ENCODE data around the gene TEP1. TPM values are rescaled to one million over a fixed set of nuclear protein-coding genes. Genes with fewer than 3 reads are reported as not detected.

Gene TEP1
- total RNA-seq, 1 donor from 2014 or later: 37.1 TPM

GRCh38 chr14:20434701-20435581 is 21.6 kb upstream of the TEP1 start:
- no peak for DNase-seq (ENCODE audit: low spot score)

DNA sequence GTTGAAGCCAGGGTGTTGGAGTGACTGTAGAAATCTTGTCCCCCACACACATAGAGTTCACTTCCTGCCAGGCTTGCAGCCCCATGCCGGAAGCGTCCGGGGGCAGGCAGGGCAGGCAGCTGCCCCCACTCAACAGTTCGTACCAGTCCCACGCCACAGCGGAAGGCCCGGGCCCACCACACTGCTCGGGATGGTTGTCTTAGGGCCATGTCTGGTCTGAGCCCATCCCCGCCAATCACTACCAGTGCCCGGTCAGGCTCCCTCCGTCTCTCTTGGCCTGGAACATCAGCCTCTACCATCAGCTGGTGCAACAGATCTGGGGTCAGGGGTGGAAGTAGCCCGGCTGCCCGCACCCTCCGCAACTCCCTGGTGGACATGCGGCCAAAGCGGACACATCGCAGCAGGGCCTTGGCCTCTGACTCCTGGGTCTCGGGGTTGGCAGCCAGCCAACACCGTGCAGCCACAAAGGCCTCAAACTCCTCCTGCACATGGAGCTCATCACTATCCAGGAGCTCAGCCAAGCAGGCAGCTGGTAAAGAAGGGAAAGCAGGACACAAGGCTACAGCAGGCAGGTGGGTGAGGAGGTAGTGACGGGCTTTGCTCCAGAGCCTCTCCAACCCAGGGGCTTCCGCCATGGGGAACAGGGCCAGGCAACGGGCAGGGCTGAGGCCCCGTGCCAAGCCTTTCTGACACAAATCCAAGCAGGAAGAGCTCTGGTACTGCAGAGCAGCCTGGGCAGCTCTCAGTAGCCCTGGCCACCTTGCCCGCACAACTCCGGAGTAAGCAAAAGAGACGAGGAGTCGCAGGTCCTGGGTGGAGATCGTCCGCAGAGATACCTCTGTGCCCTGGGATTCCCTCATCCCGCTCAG is 16.7 kb upstream of the TEP1 start:
- DNase-seq (ENCODE audit: low spot score): no peak

GRCh38 chr14:20428802-20429201 is 15.5 kb upstream of the TEP1 start:
- DNase-seq (ENCODE audit: low spot score): no peak

DNA sequence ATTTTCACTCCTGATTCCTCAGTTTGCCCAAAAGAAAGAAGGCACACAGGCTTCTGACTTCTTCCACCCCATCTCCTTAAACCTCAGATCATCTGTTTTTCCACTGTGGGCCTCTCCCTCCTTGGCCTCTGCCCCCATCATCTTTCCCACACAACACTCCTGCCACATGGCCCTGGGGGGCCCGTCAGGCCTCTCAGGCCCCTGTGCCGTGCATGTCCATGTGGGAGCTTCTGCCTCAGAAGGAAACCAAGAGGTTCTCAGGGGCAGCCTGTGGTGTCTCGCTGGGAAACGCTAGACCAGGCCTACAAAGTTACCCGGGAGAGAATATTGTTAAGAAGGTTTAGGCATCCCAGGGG is 14.7 kb upstream of the TEP1 start:
- DNase-seq (ENCODE audit: low spot score): no peak

- DNase-seq (ENCODE audit: low spot score): no peak
These were observed 14.1 kb upstream of the TEP1 start for GRCh38 chr14:20427231-20428009.

GRCh38 chr14:20424851-20425250 is 11.6 kb upstream of the TEP1 start:
- no peak for DNase-seq (ENCODE audit: low spot score)

DNA sequence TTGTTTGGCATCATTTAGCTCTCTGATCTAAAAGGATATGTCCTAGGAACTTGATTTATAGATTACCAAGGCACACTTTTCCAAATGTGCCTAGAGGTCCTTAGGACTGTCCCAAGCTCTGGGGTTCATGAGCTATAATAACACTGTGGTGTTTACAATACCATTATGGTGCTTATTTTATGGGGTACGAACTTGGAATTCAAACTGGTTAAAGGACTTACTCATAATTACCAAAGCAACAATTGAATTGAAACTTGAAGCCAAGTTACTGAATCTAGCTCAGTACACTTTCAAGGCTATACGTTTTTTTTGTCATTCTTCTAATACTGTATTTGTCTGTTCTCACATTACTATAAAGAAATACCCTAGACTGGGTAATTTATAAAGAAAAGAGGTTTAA is 9.6 kb upstream of the TEP1 start:
- DNase-seq (ENCODE audit: low spot score): no peak

DNA sequence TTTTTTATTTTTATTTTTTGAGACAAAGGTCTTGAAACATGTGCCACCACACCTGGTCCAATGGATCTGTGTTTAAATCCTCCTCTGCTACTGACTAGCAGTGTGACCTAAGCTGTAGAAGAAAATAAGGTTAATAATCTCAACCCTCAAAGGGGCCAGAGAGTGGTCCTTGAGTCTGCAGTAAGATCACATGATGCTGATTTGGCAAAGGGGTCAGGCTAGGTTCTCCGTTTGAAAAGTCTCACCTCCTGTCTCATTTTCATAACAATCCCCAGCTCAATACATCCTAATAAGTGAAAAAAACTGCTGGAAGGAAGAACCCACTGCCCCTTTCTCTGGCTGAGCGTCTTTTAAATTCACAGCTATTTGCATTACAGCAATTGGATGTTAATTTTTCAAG is 8.0 kb upstream of the TEP1 start:
- no peak for DNase-seq (ENCODE audit: low spot score)

DNA sequence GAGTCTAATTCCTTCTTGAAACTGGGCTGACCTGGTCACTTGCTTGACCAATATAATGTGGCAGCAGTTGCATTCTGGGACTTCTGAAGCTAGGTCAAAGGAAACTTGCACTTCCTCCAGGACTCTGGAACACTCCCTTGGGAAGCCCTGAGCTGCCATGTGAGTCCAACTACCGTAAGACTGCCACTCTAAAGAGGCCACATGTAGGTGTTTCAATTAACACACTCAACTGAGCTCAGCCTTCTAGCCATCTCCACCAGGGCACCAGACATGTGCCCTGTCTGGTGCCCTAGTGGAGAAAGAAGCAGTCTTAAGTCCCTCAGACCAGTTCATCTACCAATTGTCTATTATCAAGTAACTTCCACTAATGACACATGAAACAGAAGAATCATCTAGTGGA is 6.1 kb upstream of the TEP1 start:
- no peak for DNase-seq (ENCODE audit: low spot score)

DNA sequence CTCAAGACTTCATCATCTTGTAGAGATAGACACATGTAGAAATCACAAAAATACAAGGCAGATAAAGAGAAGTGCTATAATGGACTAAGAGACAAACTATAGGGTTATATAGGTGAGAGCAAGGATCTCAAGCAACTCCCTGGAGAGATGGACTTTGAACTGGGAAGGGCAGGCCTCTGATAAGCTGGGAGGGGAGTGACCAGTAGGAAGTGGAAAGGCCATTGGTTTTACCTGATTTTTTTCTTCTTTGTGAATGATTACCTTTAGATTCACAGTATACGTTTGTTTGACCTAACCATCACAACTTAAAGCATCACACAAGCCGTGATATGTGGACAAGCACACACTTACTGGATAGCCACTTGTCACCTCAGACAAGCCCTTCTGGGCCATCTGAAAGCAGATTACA is 5.2 kb upstream of the TEP1 start:
- no peak for DNase-seq (ENCODE audit: low spot score)

- DNase-seq (ENCODE audit: low spot score): no peak
These were observed 4.2 kb upstream of the TEP1 start for GRCh38 chr14:20417250-20418186.

GRCh38 chr14:20416223-20416622 is 2.9 kb upstream of the TEP1 start:
- DNase-seq (ENCODE audit: low spot score): no peak

- DNase-seq (ENCODE audit: low spot score): no peak
These were observed 2.5 kb upstream of the TEP1 start for GRCh38 chr14:20415782-20416206.

DNA sequence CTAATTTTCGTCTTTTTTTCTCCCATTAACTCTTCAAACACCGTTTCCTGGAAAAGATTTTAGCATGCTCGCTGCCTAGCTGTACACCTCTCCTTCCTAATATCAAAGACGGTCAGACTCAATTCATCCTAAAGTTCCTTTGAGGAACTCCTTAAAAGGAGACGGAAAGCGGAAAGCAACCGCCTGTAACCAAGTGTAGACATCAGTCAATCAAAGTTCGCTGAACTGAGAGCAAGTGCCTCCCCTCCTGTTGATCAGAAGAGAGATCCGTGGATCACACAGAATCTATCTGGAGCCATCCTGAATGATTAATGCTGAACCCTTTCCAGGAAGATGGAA is 412 bp upstream of the TEP1 start:
- DNase-seq (ENCODE audit: low spot score): no peak

DNA sequence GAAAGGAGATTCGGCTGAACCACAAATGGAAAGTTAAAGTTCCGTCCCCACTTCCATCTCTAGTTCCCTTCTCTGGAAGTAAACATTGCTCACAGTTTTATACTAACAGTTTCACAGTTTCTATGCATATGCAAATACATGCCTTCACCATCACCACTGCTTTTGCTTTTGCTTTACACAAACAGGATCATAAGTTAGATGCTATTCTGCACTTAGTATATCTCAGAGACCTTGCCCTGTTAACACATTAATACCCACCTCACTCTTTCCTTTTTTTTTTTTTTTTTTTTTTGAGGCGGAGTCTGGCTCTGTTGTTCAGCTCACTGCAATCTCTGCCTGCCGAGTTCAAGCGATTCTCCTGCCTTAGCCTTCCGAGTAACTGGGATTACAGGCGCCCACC is 890 bp downstream of the TEP1 start:
- no peak for DNase-seq (ENCODE audit: low spot score)

DNA sequence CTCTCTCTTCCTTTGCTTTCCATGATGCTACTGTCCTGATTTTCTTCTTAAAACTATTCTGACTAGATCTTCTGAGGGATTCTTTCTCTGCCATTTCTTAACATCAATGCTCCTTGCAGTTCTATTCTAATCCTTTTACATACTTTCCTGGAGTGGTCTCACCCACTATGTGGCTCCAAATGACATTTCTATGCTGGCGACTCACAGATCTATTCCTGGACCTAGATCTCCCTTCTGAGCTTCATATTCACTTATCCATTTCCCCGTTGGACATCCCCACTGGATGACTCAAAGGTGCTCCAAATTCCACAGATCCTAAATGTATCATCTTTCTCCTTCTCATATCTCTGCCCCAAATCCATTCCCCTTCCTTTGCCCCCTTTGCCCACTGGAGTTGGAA is 4.1 kb downstream of the TEP1 start:
- no peak for DNase-seq (ENCODE audit: low spot score)

GRCh38 chr14:20403521-20403920 is 9.8 kb downstream of the TEP1 start:
- no peak for DNase-seq (ENCODE audit: low spot score)

- no peak for DNase-seq (ENCODE audit: low spot score)
These were observed 12.2 kb downstream of the TEP1 start for GRCh38 chr14:20400965-20401593.

DNA sequence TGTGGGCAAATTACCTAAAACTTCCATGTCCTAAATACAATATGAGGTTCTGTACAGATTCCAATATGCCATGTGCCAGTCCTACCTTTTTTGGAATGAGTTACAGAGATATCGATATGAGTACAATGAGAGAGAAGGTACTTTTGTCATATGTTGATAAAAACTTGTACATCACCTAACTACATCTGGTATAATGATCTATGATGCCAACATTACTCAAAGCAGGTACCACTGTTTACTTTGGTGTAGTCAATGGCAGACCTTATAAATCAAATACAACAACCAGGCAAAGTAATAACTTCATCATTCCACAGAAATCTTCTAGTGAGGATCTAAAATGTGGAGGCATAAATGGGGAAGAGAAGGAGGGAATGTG is 12.7 kb downstream of the TEP1 start:
- no peak for DNase-seq (ENCODE audit: low spot score)

DNA sequence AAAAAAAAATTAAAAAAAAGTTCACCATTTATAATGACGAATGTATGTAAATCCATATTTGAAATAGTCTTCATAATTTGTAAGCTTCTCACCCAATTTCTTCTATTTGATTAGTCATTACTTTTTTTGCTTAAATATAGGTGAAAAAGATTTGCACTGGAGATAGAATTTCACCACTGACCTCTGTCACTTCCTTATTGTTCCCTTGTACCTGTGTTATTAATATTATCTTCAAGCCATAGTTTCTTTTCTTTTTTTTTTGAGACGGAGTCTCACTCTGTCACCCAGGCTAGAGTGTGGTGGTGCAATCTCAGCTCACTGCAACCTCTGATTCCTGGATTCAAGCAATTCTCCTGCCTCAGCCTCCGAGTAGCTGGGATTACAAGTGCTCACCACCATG is 15.8 kb downstream of the TEP1 start:
- no peak for DNase-seq (ENCODE audit: low spot score)

Measured in mesenteric fat pad (tissue), 1 donor.